HG02642 (cell line): ENCODE data around the gene GNG4.
"Not testable (repeated sequence)": the region's sequence is repeated elsewhere in the genome, so short reads cannot be mapped to it uniquely, and the experiment has no call there.

Source experiments
- ATAC-seq: cut with Tn5 transposase; IDR thresholded peaks from one replicate; pipeline ENCODE4 v1.9.1; 2021; ENCODE audit warnings: mild to moderate bottlenecking; ENCODE audit not compliant: unreplicated experiment, poor library complexity

GNG4 gene

DNA sequence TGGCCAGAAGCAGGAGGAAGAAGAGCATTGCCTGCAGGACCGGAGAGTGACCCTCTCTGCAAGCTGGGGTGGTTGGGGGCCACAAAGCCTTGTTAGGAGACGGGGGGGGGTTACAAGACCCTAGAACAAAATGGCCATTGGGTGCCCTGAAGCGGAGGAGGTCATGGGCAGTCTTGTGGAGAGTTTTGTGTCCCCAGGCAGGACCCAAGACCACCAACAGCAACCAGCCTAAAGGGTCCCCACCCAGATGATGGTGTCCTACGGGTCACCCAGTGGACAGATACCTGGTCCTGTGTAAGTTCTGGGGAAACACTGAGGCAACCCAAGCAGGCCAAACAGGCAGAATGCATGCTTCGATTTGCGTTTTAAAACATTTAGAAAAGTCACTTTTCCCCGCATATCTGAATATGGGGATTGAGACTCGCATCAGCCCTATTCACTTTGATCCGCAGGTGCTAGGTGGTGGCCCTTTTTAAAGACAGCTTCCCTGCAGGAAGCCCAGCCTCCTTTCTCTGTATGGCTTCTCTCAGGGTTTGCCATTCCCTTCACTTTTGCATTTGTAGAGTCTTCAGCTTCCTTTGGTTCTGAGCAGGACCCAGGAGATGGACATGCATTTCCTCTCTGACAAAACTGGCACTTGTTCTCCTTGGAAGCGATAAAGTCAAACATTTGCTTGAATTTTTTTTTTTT is 21.1 kb downstream of the GNG4 start:
- ATAC-seq: no peak

DNA sequence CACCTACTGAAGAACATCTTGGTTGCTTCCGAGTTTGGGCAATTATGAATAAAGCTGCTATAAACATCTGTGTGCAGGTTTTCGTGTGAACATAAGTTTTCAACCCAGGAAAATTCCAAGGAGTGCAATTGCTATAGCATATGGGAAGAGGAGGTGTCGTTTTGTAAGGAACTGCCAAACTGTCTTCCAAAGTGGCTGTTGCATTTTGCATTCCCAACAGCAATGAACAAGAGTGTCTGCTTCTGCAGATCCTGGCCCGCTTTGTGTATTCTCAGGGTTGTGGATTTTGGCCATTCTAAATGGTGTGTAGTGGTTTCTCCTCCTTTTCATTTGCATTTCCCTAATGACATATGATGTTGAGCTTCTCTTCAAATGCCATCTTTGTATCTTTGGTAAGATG is 23.8 kb downstream of the GNG4 start:
- ATAC-seq: no peak

GRCh38 chr1:235625340-235625739 is 24.2 kb downstream of the GNG4 start:
- ATAC-seq: no peak

- no peak for ATAC-seq
Measured at GRCh38 chr1:235624721-235625333, 24.8 kb downstream of the GNG4 start.

- ATAC-seq: no peak
Measured at GRCh38 chr1:235622936-235623779, 26.4 kb downstream of the GNG4 start.

DNA sequence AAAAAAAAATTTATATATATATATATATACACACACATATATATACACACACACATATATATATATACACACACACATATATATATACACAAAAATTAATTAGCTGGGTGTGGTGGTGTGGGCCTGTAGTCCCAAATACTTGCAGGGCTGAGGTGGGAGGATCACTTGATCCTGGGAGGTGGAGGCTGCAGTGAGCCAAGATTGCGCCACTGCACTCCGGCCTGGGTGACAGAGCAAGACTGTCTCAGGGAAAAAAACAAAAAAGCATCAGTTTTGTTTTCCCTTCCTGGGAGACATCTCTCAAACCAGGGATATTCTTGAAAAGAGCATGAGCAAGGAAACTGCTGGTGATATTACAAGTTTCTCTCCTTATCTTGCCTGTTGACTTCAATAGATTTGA is 30.4 kb downstream of the GNG4 start:
- not testable (repeated sequence) for ATAC-seq

GRCh38 chr1:235617808-235618207 is 31.8 kb downstream of the GNG4 start:
- no peak for ATAC-seq

DNA sequence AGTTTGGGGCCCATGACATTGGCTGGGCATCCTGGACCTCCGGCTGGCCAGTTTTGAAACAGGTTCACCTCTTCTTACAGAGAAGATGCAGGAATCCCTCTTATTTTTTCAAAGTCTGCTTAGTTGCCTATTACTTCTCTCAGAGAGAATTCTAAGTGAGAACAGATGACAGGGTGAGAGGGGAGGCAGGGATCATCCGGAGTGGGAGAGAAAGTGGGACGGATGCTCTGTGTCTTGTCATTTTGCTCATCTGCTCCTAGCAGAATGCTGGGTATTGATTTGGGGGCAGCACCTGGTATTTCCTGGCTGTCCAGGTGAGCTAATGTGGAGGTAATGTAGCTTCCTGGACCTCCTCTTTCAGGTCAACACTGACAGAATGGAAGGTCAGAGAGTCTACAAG is 32.4 kb downstream of the GNG4 start:
- no peak for ATAC-seq

DNA sequence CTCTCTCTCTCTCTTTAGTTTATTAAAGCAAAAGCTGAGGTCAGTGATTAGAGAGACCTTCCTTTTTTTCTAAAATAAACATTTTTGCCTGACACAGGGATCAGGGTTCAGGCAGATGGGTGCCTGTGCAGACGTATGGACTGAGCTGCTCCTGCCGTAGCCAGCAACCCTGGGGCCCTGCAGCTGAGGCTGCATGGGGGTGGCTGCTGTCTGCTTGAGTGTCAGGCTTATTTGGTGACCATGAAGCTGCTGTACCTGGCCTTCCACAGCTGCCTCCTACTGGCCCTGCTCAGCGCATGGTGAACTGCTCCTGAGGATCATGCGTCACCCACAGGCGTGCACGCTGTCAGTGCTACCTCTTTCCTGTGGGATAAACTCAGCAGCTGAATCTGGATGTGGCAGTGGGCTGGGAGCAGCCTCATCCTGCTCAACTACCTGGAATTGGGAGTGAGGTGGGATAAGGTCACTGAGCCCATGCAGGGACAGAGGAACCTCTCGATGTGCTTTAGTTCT is 35.1 kb downstream of the GNG4 start:
- no peak for ATAC-seq

GRCh38 chr1:235613602-235614001 is 36.0 kb downstream of the GNG4 start:
- no peak for ATAC-seq

DNA sequence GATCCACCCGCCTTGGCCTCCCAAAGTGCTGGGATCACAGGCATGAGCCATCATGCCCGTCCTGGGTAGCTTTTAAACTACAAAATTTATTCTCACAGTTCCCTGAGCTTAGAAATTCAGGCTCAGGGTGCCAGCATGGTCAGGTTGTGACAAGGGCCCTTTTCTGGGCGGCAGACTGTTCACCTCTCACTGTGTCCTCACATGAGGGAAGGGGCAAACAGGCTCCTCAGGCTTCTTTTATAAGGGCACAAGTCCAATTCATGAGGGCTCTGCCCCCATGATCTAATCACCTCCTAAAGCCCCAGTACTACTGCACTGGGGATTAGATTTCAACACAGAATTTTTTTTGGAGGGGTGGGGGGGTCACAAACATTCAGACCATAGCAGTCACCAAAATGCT is 36.8 kb downstream of the GNG4 start:
- no peak for ATAC-seq

DNA sequence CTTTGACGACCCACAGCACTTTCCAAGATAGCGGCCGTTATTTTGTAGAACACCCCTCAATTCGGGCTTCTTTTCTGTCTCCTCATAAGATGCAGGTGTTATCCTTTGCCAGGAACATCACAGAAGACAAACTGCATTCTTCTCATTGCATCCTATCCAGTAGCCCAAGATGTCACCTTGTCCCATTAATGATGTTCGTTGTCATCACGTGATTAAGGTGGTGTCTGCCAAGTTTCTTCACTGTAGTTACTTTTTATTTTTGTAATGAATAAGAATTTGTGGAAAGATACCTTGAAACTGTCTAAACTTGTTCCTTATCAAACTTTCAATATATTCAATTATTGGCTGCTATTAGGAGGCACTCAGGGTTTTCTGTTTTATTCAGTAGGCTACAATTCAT is 39.4 kb downstream of the GNG4 start:
- no peak for ATAC-seq

DNA sequence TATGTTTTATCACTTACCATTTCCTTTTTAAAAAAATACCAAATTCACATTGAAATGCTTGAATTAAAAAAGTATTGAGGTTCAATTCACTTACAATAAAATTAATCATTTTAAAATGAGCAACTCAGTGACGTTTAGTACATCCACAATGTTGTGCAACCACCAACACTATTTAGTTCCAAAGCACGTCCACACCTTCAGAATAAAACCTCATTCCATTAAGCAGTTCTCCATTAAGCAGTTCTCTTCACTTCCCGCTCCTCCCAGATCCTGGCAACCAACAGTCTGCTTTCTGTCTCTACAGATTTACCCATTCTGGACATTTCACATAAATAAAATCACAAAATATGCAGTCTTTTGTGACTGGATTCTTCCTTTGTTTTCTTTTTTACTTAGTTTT is 41.3 kb downstream of the GNG4 start:
- no peak for ATAC-seq

DNA sequence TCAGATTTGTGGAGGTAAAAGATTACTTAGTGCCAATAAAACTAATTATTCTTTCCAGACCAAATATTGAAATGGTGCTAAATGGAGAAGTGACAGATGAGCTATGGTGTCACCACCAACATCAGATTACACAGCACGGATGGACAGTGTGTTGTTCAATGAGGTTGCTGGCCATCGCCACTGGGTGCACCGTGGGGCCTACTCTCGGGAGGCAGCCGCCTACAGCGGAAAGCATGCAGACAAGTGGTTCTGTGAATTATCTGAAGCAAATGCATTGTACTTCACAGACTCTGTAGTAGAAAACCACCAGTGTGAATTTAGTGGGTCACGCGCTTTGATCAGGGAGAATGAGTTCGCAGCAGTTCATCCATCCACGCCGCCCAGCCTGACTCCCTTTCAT is 42.3 kb downstream of the GNG4 start:
- no peak for ATAC-seq

DNA sequence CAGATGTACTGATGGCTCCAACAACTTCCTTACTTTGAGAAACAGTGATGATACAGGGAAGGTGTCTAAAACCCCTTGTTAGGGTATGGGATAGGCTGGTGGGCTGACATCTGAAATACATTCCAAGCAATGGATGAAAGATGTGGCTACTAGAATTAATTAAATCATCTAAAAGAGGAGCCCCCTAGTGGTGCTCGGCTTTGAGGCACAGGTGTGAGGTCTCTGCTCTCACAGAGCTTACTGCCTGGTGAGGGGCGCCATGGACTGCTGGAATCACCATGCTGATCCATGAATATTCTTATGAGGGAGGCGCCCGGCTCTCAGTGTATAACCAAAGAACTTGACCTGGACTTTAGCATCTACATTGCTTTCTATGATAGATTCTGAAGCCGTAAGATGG is 48.5 kb downstream of the GNG4 start:
- ATAC-seq: no peak

- ATAC-seq: no peak
Measured at GRCh38 chr1:235599536-235599935, 50.0 kb downstream of the GNG4 start.

- no peak for ATAC-seq
Measured at GRCh38 chr1:235597867-235598553, 51.6 kb downstream of the GNG4 start.

- ATAC-seq: no peak
Measured at GRCh38 chr1:235595079-235595478, 54.5 kb downstream of the GNG4 start.

- not testable (repeated sequence) for ATAC-seq
Measured at GRCh38 chr1:235594281-235594895, 55.2 kb downstream of the GNG4 start.

DNA sequence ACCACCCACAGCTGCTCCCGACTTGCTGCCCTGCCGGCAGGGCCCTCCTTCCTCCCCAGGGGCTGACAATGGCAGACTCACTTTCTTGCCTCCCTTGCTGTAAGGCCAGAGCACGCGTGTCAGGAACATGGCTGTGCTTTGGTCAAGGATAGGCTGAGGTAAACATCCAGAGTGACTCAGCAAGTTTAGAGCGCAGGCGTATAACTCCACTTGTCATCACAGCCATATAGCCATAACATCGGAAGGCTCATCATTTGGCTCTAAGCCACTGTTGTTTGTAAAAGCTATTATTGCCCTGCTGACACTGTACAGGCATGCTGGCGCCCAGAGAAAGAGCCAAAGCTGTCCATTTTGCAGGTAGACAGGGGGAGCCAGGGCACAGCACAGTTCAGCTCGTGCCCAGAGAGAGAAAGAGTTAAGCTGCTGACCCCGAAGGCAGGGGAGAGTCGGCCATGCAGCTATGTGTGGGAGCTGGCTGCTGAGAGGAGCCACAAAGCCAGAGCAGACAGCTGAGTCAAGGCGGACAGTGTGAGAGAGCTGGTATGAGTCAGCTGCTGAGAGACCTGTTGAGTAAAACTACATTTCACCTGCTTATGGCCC is 60.6 kb downstream of the GNG4 start:
- no peak for ATAC-seq
